ENCODE measurements around the gene AKT1. TPM values are rescaled to one million over a fixed set of nuclear protein-coding genes. Genes with fewer than 3 reads are reported as not detected.
A peak's percentile ranks its signal among the peaks of the same experiment; 100 is the strongest.

The AKT1 gene
- total and polyA plus RNA-seq, 2 of the 4 experiments (the other 2 are of a cell fraction): 193 to 221 TPM

GRCh38 chr14:104844306-104845032 is 48.9 kb upstream of the AKT1 start:
- Histone ChIP-seq H3K4me3 (ENCODE audit: insufficient read depth, low read depth, low read length) (no peak overlapping the region), H4K91ac (ENCODE audit: insufficient read depth, low read depth, low read length) (no peak overlapping the region), H3K9me3 (ENCODE audit: control insufficient read depth, insufficient read depth, low read length) (peaks cover 5% of the 10 kb centered on the region), H2BK20ac (ENCODE audit: low read depth, low read length) (no peak overlapping the region), H3K4me2 (ENCODE audit: low read depth, low read length) (no peak overlapping the region; the same call in 1 of the 2 replicates), H3K56ac (ENCODE audit: extremely low read depth, insufficient read depth, low read length) (no peak overlapping the region), H3K4ac (ENCODE audit: low read depth, low read length) (no peak overlapping the region), H2BK5ac (ENCODE audit: low read depth, low read length, poor library complexity, severe bottlenecking) (no peak overlapping the region), H3K9ac (ENCODE audit: low read depth, low read length) (no peak overlapping the region), H3K27ac (ENCODE audit: insufficient read depth, low read length) (no peak overlapping the region), H3K14ac (replicated peaks; ENCODE audit: low read depth, low read length) (no peak overlapping the region), H2AK5ac (ENCODE audit: low read depth, low read length) (no peak overlapping the region), H3K36me3 (ENCODE audit: control insufficient read depth, insufficient read depth, low read length) (no peaks in the 10 kb centered on the region), H4K20me1 (ENCODE audit: insufficient read depth, low read length) (no peaks in the 10 kb centered on the region; the same call in 1 of the 2 replicates), H3K79me1 (ENCODE audit: low read depth in 1 of 2, low read length in 2 of 2) (no peaks in the 10 kb centered on the region), H4K5ac (ENCODE audit: low read depth, low read length) (no peak overlapping the region), H3K27me3 (ENCODE audit: control insufficient read depth, insufficient read depth, low read length) (peaks cover 62% of the 10 kb centered on the region), H2BK120ac (ENCODE audit: low read depth, low read length) (no peak overlapping the region), H3K18ac (ENCODE audit: low read depth, low read length) (no peak overlapping the region), H3K23ac (ENCODE audit: low read depth, low read length) (no peak overlapping the region), H2BK15ac (ENCODE audit: low read depth, low read length) (no peak overlapping the region), H2AFZ (replicated peaks; ENCODE audit: low read length, poor library complexity) (no peak overlapping the region), H4K8ac (ENCODE audit: low read depth in 2 of 2, low read length in 2 of 2) (no peak overlapping the region), H3K9me1 (ENCODE audit: insufficient read depth, low read length) (no peaks in the 10 kb centered on the region), H3K4me1 (ENCODE audit: control insufficient read depth, insufficient read depth, low read length) (no peaks in the 10 kb centered on the region; the same call in 1 of the 2 replicates), H2AK9ac (replicated peaks; ENCODE audit: low read depth, low read length, poor library complexity) (peak overlapping the region; percentile 37)
- TF ChIP-seq RAD21 (IDR thresholded peaks at IDR 0.05; ENCODE audit: low read length) (no peak), MAFK (IDR thresholded peaks at IDR 0.05; ENCODE audit: low read depth, low read length) (no peak), USF2 (IDR thresholded peaks at IDR 0.05; ENCODE audit: low read depth, low read length) (no peak), RCOR1 (IDR thresholded peaks at IDR 0.05; ENCODE audit: insufficient replicate concordance, low read length) (no peak), BHLHE40 (IDR thresholded peaks at IDR 0.05; ENCODE audit: low read depth, low read length) (no peak), CHD1 (IDR thresholded peaks at IDR 0.05; ENCODE audit: low read depth, low read length) (no peak), RFX5 (IDR thresholded peaks at IDR 0.05; ENCODE audit: low read depth, low read length) (no peak), MAZ (IDR thresholded peaks at IDR 0.05; ENCODE audit: borderline replicate concordance, low read depth, low read length) (no peak), MXI1 (IDR thresholded peaks at IDR 0.05; ENCODE audit: borderline replicate concordance, low read depth, low read length) (no peak)
- in situ Hi-C loops (cut with MboI; ENCODE audit: low sequenced_read_pairs): no loop called here
- DNase-seq (no peak), ATAC-seq (ENCODE audit: low read depth) (peak; percentile 11; the same call in 1 of the 2 replicates)
- ChIA-PET POLR2A (ENCODE audit: unreplicated experiment) (no interaction called here), CTCF (no interaction called here)
- BruUV-seq (replicated peaks): no TSS peak
- dilution Hi-C loops (cut with HindIII; ENCODE audit: low sequenced_read_pairs, unreplicated experiment): no loop called here
- intact Hi-C loops (cut with micrococcal nuclease): no loop called here
- 14% methylated on average over 12 of the region's 27 CpGs; no CpG with 5 or more reads in 1 of the 2 experiments for WGBS, 2 experiments (ENCODE audit: extremely low coverage in 2 of 2, insufficient read length in 1 of 2)
